B cell (primary cell): ENCODE measurements around the gene MATN3. TPM values are rescaled to one million over a fixed set of nuclear protein-coding genes. Genes with fewer than 3 reads are reported as not detected.
A peak's percentile ranks its signal among the peaks of the same experiment; 100 is the strongest.

Experiments
- ATAC-seq: fragments of 200-7000 bp; cut with Tn5 transposase; one replicate; pipeline ENCODE4 v1.10.0; 2021; ENCODE audit warnings: low read depth, mild to moderate bottlenecking, moderate number of reproducible peaks, moderate library complexity
- CTCF ChIA-PET: fragments of 350-600 bp; sonication (Branson Sonifier 250); formaldehyde crosslinking; loops from one replicate; lab custom pipeline; 2021; ENCODE audit warnings: antibody characterized with exemption, inconsistent platforms; lab: Charles Lee
- POLR2A ChIA-PET: fragments of 350-600 bp; sonication (Branson Sonifier 250); formaldehyde crosslinking; loops from one replicate; lab custom pipeline; 2021; ENCODE audit warnings: antibody characterized with exemption; lab: Charles Lee
- DNase-seq: peaks from one replicate; pipeline ENCODE4 v3.0.0; 2013
- H2AFZ ChIP-seq: 2 replicates; pipeline ENCODE4 v1.6.1; 2012; ENCODE audit warnings: mild to moderate bottlenecking, low read depth, low read length; ENCODE audit not compliant: insufficient read depth, poor library complexity, severe bottlenecking
- H3K27ac ChIP-seq, 2 donors: 1 replicate in 1 of 2; 2 replicates in 1 of 2; pipeline ENCODE4 v1.5.1; 2012 to 2013; ENCODE audit warnings: low read length in 2 of 2, mild to moderate bottlenecking in 2 of 2, moderate library complexity in 1 of 2
- H3K27me3 ChIP-seq, 4 experiments: fragments of 200-600 bp in 1 of 4; sonication (generic) in 1 of 4; replicated peaks in 1 of 4; 1 replicate in 2 of 4; 2 replicates in 2 of 4; pipeline versions ENCODE4 v1.6.1 to v1.7.0; 2013 to 2016; ENCODE audit warnings: low read length in 3 of 4, mild to moderate bottlenecking in 2 of 4, mixed read lengths in 1 of 4, moderate library complexity in 1 of 4; ENCODE audit not compliant: insufficient read depth in 4 of 4, control insufficient read depth in 3 of 4; ENCODE audit errors: control extremely low read depth in 1 of 4
- H3K36me3 ChIP-seq, 2 experiments: replicated peaks in 1 of 2; 1 replicate in 1 of 2; 2 replicates in 1 of 2; pipeline versions ENCODE4 v1.6.1 to v1.7.1; 2013; ENCODE audit warnings: low read length in 1 of 2; ENCODE audit not compliant: insufficient read depth in 2 of 2, control insufficient read depth in 1 of 2; ENCODE audit errors: control extremely low read depth in 1 of 2, extremely low read depth in 1 of 2
- H3K4me1 ChIP-seq, 2 donors: fragments of 200-600 bp in 1 of 2; sonication (generic) in 1 of 2; 1 replicate in 1 of 2; 2 replicates in 1 of 2; pipeline versions ENCODE4 v1.5.1 to v1.6.1; 2013 to 2017; ENCODE audit warnings: low read length in 2 of 2; ENCODE audit not compliant: control insufficient read depth in 2 of 2, insufficient read depth in 2 of 2
- H3K4me2 ChIP-seq: replicated peaks from 2 replicates; pipeline ENCODE3; 2012; ENCODE audit warnings: mild to moderate bottlenecking, low read depth, low read length; ENCODE audit not compliant: poor library complexity, severe bottlenecking
- H3K4me3 ChIP-seq, 5 experiments: fragments of 200-600 bp in 1 of 5; sonication (generic) in 1 of 5; 1 replicate in 3 of 5; 2 replicates in 2 of 5; pipeline versions ENCODE4 v1.5.1 to v1.7.0; 2011 to 2016; ENCODE audit warnings: low read length in 4 of 5, mild to moderate bottlenecking in 4 of 5, low read depth in 2 of 5, control low read depth in 1 of 5, moderate library complexity in 1 of 5; ENCODE audit not compliant: insufficient read depth in 1 of 5; ENCODE audit errors: control extremely low read depth in 1 of 5, extremely low read depth in 1 of 5
- H3K79me2 ChIP-seq: fragments of 200-600 bp; sonication (generic); one replicate; pipeline ENCODE4 v1.6.0; 2016; ENCODE audit warnings: low read length; ENCODE audit not compliant: control insufficient read depth, insufficient read depth
- H3K9ac ChIP-seq: fragments of 200-600 bp; sonication (generic); 2 replicates; pipeline ENCODE4 v1.6.1; 2017; ENCODE audit warnings: mild to moderate bottlenecking, low read length, moderate library complexity
- H3K9me3 ChIP-seq, 3 donors: one replicate each; pipeline versions ENCODE4 v1.6.1 to v1.7.1; 2013; ENCODE audit warnings: low read length in 2 of 3; ENCODE audit not compliant: control insufficient read depth in 2 of 3, insufficient read depth in 1 of 3; ENCODE audit errors: control extremely low read depth in 1 of 3
- H4K20me1 ChIP-seq: 2 replicates; pipeline ENCODE4 v1.6.0; 2012; ENCODE audit warnings: mild to moderate bottlenecking, low read length; ENCODE audit not compliant: insufficient read depth, control insufficient read depth, poor library complexity, severe bottlenecking
- H3K27ac Mint-ChIP-seq: one replicate; pipeline ENCODE4 v1.8.0; 2021; ENCODE audit warnings: mixed read lengths
- H3K27me3 Mint-ChIP-seq: one replicate; pipeline ENCODE4 v1.8.0; 2021; ENCODE audit warnings: mixed read lengths
- H3K4me1 Mint-ChIP-seq: one replicate; pipeline ENCODE4 v1.8.0; 2021; ENCODE audit warnings: mixed read lengths
- H3K4me3 Mint-ChIP-seq: one replicate; pipeline ENCODE4 v1.8.0; 2021; ENCODE audit warnings: mixed read lengths
- H3K9me3 Mint-ChIP-seq: one replicate; pipeline ENCODE4 v1.8.0; 2022; ENCODE audit warnings: mixed read lengths; ENCODE audit not compliant: insufficient read depth
- EZH2 ChIP-seq: IDR thresholded peaks from 2 replicates; pipeline ENCODE4 v1.6.1; 2012; ENCODE audit warnings: borderline replicate concordance, low read depth, mild to moderate bottlenecking, moderate library complexity, low read length; ENCODE audit not compliant: insufficient read depth, poor library complexity, severe bottlenecking
- WGBS: methylation state at CpG from one replicate; pipeline ENCODE4 v1.1.5; 2013; ENCODE audit warnings: missing lambda C conversion rate; ENCODE audit not compliant: insufficient coverage; 5-methylcytosine and 5-hydroxymethylcytosine counted together
- intact Hi-C: fragments of 100-400 bp; cut with micrococcal nuclease; formaldehyde crosslinking; loops from one replicate; pipeline ENCODE4 v1.10.0; 2022
- polyA plus RNA-seq: library from polyadenylated mRNA; depleted of rRNA; stranded (reverse); fragments of >200 nt; gene quantifications from 2 replicates; pipeline ENCODE4 v1.2.3, GENCODE V29; 2012
- total RNA-seq, 2 donors: library from RNA; stranded (reverse); fragments of 120-200 nt in 1 of 2; gene quantifications; 1 replicate in 1 of 2; 2 replicates in 1 of 2; pipeline versions ENCODE4 v1.2.3 to v1.2.4, GENCODE V29; 2013 to 2022
- TF ChIP-seq, protein P1 (sequence below): fragments of 200-600 bp; IDR thresholded peaks from one replicate; pipeline ENCODE4 v1.8.0; 2022; ENCODE audit warnings: antibody characterized with exemption, mild to moderate bottlenecking

MATN3 gene
- total and polyA plus RNA-seq, 2 donors (not counting 1 experiment from before 2014, with no cell fraction given): not detected

DNA sequence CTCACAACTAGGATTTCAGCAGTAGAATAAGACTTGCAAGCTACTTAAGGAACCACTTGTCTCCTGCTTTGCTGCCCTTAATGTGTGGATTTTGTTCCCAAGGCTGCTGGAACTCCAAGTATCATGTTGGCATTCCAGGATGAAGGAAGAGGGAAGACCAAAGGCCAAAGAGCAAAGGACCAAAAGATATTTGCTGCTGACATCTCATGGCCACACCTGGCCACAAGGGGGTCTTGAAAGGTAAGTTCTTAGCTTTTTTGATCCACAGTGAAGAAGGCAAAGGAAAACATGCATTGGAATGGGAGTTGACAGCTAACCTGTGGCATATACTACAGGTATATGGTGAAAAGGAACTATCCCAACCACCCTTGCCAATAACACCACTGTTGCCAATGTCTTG, 3.9 kb upstream of the MATN3 start:
- no peaks in the 10 kb centered on the region for H3K36me3 ChIP-seq
- ChIA-PET CTCF (interaction anchor here (0.9 to 4.4 kb wide), 26 partner anchors 7 to 635 kb away, joined by 3 to 73 read pairs (median 8); partner anchors contain the start of genes HS1BP3 and LAPTM4A), POLR2A (no interaction called here)
- H3K9ac ChIP-seq: no peak overlapping the region
- DNase-seq (no peak), ATAC-seq (no peak)
- intact Hi-C loops: no loop called here
- Mint-ChIP-seq H3K27ac (no peak overlapping the region), H3K4me3 (no peak overlapping the region), H3K4me1 (peaks cover 11% of the 10 kb centered on the region), H3K9me3 (peaks cover 4% of the 10 kb centered on the region), H3K27me3 (peaks cover 34% of the 10 kb centered on the region)
- no peak overlapping the region for H3K27ac ChIP-seq
- H3K4me2 ChIP-seq: no peak overlapping the region
- H3K27me3 ChIP-seq: peaks cover 0 to 29% (median 17%) of the 10 kb centered on the region in 4 experiments
- no peak overlapping the region for H3K4me3 ChIP-seq
- peaks cover 11 to 17% of the 10 kb centered on the region in 2 donors for H3K4me1 ChIP-seq
- H3K79me2 ChIP-seq: no peaks in the 10 kb centered on the region
- no peaks in the 10 kb centered on the region for H4K20me1 ChIP-seq
- peaks cover 0 to 15% (median 9%) of the 10 kb centered on the region in 3 donors for H3K9me3 ChIP-seq
- TF ChIP-seq, protein P1, sequence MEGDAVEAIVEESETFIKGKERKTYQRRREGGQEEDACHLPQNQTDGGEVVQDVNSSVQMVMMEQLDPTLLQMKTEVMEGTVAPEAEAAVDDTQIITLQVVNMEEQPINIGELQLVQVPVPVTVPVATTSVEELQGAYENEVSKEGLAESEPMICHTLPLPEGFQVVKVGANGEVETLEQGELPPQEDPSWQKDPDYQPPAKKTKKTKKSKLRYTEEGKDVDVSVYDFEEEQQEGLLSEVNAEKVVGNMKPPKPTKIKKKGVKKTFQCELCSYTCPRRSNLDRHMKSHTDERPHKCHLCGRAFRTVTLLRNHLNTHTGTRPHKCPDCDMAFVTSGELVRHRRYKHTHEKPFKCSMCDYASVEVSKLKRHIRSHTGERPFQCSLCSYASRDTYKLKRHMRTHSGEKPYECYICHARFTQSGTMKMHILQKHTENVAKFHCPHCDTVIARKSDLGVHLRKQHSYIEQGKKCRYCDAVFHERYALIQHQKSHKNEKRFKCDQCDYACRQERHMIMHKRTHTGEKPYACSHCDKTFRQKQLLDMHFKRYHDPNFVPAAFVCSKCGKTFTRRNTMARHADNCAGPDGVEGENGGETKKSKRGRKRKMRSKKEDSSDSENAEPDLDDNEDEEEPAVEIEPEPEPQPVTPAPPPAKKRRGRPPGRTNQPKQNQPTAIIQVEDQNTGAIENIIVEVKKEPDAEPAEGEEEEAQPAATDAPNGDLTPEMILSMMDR: no peak
- TF ChIP-seq EZH2: no peak
- no peak overlapping the region for H2AFZ ChIP-seq

DNA sequence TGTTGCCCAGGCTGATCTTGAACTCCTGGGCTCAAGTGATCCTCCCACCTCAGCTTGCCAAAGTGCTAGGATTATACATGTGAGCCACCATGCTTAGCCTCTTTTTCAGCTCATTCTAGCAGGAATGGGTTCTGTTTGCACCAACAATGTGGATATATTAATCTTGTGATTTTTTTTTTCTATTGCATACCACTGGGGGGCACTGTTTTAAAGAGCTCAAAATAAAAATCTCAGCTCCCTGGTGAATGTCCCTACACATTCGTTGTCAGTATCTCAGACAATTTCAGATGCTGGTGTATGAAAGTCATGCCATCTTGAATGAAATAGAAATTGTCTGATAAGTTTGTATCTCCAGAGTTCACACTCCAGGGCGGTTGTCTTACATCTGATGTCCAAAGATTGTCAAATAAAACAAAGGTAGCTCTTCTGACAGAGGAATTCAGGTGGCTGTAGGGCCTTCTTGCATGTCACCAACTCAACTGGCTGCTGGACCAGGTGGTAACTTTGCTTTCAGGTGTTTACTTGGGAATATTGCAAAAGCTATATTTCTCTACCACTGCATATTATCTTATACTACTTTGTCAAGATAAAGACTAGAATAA, 3.1 kb upstream of the MATN3 start:
- Histone ChIP-seq H3K4me3 (no peak overlapping the region), H3K36me3 (no peaks in the 10 kb centered on the region), H3K9ac (no peak overlapping the region), H3K4me1 (peaks cover 11 to 18% of the 10 kb centered on the region in 2 donors), H3K9me3 (peaks cover 0 to 8% (median 2%) of the 10 kb centered on the region in 3 donors), H4K20me1 (no peaks in the 10 kb centered on the region), H2AFZ (no peak overlapping the region), H3K79me2 (no peaks in the 10 kb centered on the region), H3K4me2 (no peak overlapping the region), H3K27me3 (peaks cover 0 to 33% (median 22%) of the 10 kb centered on the region in 4 experiments), H3K27ac (no peak overlapping the region)
- CTCF ChIA-PET: interaction anchor here (0.6 to 4.4 kb wide), 43 partner anchors 8 to 635 kb away, joined by 3 to 73 read pairs (median 6); partner anchors contain the start of genes HS1BP3, LAPTM4A and WDR35
- intact Hi-C loops: loop anchor here (1.0 kb wide), 1 partner anchor 35 kb away; no protein-coding TSS in a partner anchor
- DNase-seq: peak; percentile 63
- no peak for ATAC-seq
- H3K27me3 Mint-ChIP-seq: peaks cover 42% of the 10 kb centered on the region
- TF ChIP-seq, protein P1: peak; percentile 85
- no peak for TF ChIP-seq EZH2
- peaks cover under 1% of the 10 kb centered on the region for H3K9me3 Mint-ChIP-seq
- POLR2A ChIA-PET: no interaction called here
- H3K4me3 Mint-ChIP-seq: no peak overlapping the region
- peaks cover 11% of the 10 kb centered on the region for H3K4me1 Mint-ChIP-seq
- no peak overlapping the region for H3K27ac Mint-ChIP-seq
- WGBS: 83% methylated on average over 1 of the region's 2 CpGs
